A673 (cell line): ENCODE measurements around the gene DGKD. TPM values are rescaled to one million over a fixed set of nuclear protein-coding genes. Genes with fewer than 3 reads are reported as not detected.

Experiments
- BruUV-seq: library from RNA; stranded (reverse); fragments of 400-500 nt; replicated peaks from 2 replicates; lab custom pipeline; 2021; lab: Mats Ljungman, UMichigan
- CTCF ChIA-PET: fragments of 300-600 bp; sonication (Branson Sonifier 250); formaldehyde crosslinking; loops from one replicate; lab custom pipeline; 2022; ENCODE audit warnings: antibody characterized with exemption; lab: Charles Lee
- POLR2A ChIA-PET: fragments of 300-600 bp; sonication (Branson Sonifier 250); formaldehyde crosslinking; loops from one replicate; lab custom pipeline; 2022; ENCODE audit warnings: antibody characterized with exemption; ENCODE audit not compliant: low non-redundant PET; lab: Charles Lee
- DNase-seq: peaks from one replicate; pipeline ENCODE4 v3.0.0-alpha.2; 2015; ENCODE audit warnings: low spot score
- H3K27ac ChIP-seq: fragments of 200-600 bp; sonication (generic); 2 replicates; pipeline ENCODE4 v1.5.1; 2016; ENCODE audit warnings: mixed run types, low read depth, mild to moderate bottlenecking, mixed read lengths, antibody characterized with exemption, low read length; ENCODE audit not compliant: poor library complexity, severe bottlenecking
- H3K27me3 ChIP-seq: fragments of 200-600 bp; sonication (generic); replicated peaks from 2 replicates; pipeline ENCODE4 v1.6.1; 2017; ENCODE audit warnings: mixed run types, low read depth, mild to moderate bottlenecking, mixed read lengths, antibody characterized with exemption, low read length; ENCODE audit not compliant: insufficient read depth, poor library complexity
- H3K36me3 ChIP-seq: fragments of 200-600 bp; sonication (generic); 2 replicates; pipeline ENCODE4 v1.6.1; 2016; ENCODE audit warnings: mixed run types, mild to moderate bottlenecking, mixed read lengths, antibody characterized with exemption, low read length; ENCODE audit not compliant: insufficient read depth, poor library complexity, severe bottlenecking
- H3K4me1 ChIP-seq: fragments of 200-600 bp; sonication (generic); 2 replicates; pipeline ENCODE4 v1.6.1; 2017; ENCODE audit warnings: mixed run types, mild to moderate bottlenecking, mixed read lengths, antibody characterized with exemption, low read length; ENCODE audit not compliant: insufficient read depth, poor library complexity, severe bottlenecking
- H3K4me3 ChIP-seq: fragments of 200-600 bp; sonication (generic); 2 replicates; pipeline ENCODE4 v1.5.1; 2016; ENCODE audit warnings: low read depth, mixed run types, mild to moderate bottlenecking, mixed read lengths, low read length; ENCODE audit not compliant: poor library complexity, severe bottlenecking
- H3K9me3 ChIP-seq: fragments of 200-600 bp; sonication (generic); 2 replicates; pipeline ENCODE4 v1.6.1; 2016; ENCODE audit warnings: mixed run types, low read depth, mild to moderate bottlenecking, mixed read lengths, antibody characterized with exemption, low read length; ENCODE audit not compliant: poor library complexity, severe bottlenecking
- CTCF ChIP-seq: fragments of 300-800, 200-600 bp; sonication (generic); conservative IDR thresholded peaks from 2 replicates; pipeline ENCODE4 v1.5.1; 2017; ENCODE audit warnings: low read depth, mild to moderate bottlenecking, antibody characterized with exemption, low read length, moderate library complexity, mixed read lengths
- EZH2 ChIP-seq: fragments of 200-600 bp; sonication (generic); IDR thresholded peaks from 2 replicates; pipeline ENCODE4 v1.6.1; 2017; ENCODE audit warnings: borderline replicate concordance, low read depth, mild to moderate bottlenecking, mixed read lengths, antibody characterized with exemption, low read length; ENCODE audit not compliant: poor library complexity, severe bottlenecking
- intact Hi-C: fragments of 100-400 bp; cut with micrococcal nuclease; formaldehyde crosslinking; loops from one replicate; pipeline ENCODE4 v1.10.0; 2022; ENCODE audit not compliant: unreplicated experiment
- total RNA-seq: library from RNA; stranded (reverse); gene quantifications from 2 replicates; pipeline ENCODE4 v1.2.3, GENCODE V29; 2021

The DGKD gene
- total RNA-seq, 1 experiment from 2014 or later: 128 TPM

- no peak overlapping the region for H3K4me3 ChIP-seq
- ChIA-PET CTCF (no interaction called here), POLR2A (no interaction called here)
- no peak overlapping the region for H3K27ac ChIP-seq
- no peaks in the 10 kb centered on the region for H3K9me3 ChIP-seq
- no peak for DNase-seq
- TF ChIP-seq CTCF (no peak), EZH2 (no peak)
- H3K36me3 ChIP-seq: no peaks in the 10 kb centered on the region
- no peaks in the 10 kb centered on the region for H3K4me1 ChIP-seq
- BruUV-seq: no TSS peak
- intact Hi-C loops: no loop called here
- no peaks in the 10 kb centered on the region for H3K27me3 ChIP-seq
Measured at GRCh38 chr2:233317196-233317943, 36.9 kb upstream of the DGKD start.

GRCh38 chr2:233319256-233319655 is 35.0 kb upstream of the DGKD start:
- no TSS peak for BruUV-seq
- Histone ChIP-seq H3K27ac (no peak overlapping the region), H3K4me1 (no peaks in the 10 kb centered on the region), H3K4me3 (no peak overlapping the region), H3K9me3 (no peaks in the 10 kb centered on the region), H3K27me3 (no peaks in the 10 kb centered on the region), H3K36me3 (no peaks in the 10 kb centered on the region)
- CTCF ChIA-PET: no interaction called here
- DNase-seq: no peak
- POLR2A ChIA-PET: interaction anchor here (0.5 kb wide), 1 partner anchor 9 kb away, joined by 4 read pairs; no protein-coding TSS in a partner anchor
- TF ChIP-seq EZH2: no peak
- no peak for TF ChIP-seq CTCF
- intact Hi-C loops: no loop called here

- no peaks in the 10 kb centered on the region for H3K36me3 ChIP-seq
- no peak for DNase-seq
- H3K27me3 ChIP-seq: no peaks in the 10 kb centered on the region
- H3K4me3 ChIP-seq: no peak overlapping the region
- intact Hi-C loops: no loop called here
- POLR2A ChIA-PET: no interaction called here
- TF ChIP-seq EZH2: no peak
- no peak for TF ChIP-seq CTCF
- H3K4me1 ChIP-seq: no peaks in the 10 kb centered on the region
- no peak overlapping the region for H3K27ac ChIP-seq
- no peaks in the 10 kb centered on the region for H3K9me3 ChIP-seq
- BruUV-seq: no TSS peak
- CTCF ChIA-PET: no interaction called here
Measured at GRCh38 chr2:233320470-233320869, 33.8 kb upstream of the DGKD start.
